ENCODE results near the gene COL4A2. TPM values are rescaled to one million over a fixed set of nuclear protein-coding genes. Genes with fewer than 3 reads are reported as not detected.

COL4A2 gene
- total RNA-seq, 4 donors from 2014 or later = 655 to 1,231 (median 912) TPM

DNA sequence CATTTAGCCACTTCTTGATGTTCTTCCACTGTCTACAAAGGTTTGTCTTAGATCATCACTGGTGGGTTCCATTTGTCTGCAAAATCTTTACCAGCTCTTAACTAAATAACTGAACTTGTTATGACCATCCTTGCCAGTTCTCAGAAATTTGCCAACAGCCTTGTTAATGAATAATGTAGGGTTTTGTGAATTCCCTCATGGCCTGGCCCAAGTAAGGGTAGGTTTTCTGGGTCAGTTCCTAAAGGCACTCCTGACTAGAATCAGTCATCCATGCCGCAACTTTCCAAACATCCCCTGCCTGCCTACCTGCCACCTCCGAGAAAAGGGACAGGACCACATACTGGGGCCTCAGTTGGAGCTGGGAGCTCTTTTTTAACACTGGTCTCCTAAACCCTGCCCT, 4.1 kb upstream of the COL4A2 start:
- TF ChIP-seq, protein P1, sequence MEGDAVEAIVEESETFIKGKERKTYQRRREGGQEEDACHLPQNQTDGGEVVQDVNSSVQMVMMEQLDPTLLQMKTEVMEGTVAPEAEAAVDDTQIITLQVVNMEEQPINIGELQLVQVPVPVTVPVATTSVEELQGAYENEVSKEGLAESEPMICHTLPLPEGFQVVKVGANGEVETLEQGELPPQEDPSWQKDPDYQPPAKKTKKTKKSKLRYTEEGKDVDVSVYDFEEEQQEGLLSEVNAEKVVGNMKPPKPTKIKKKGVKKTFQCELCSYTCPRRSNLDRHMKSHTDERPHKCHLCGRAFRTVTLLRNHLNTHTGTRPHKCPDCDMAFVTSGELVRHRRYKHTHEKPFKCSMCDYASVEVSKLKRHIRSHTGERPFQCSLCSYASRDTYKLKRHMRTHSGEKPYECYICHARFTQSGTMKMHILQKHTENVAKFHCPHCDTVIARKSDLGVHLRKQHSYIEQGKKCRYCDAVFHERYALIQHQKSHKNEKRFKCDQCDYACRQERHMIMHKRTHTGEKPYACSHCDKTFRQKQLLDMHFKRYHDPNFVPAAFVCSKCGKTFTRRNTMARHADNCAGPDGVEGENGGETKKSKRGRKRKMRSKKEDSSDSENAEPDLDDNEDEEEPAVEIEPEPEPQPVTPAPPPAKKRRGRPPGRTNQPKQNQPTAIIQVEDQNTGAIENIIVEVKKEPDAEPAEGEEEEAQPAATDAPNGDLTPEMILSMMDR (IDR thresholded peaks at IDR 0.05; ENCODE audit: low read depth) = no peak

- TF ChIP-seq, protein P1 (IDR thresholded peaks at IDR 0.05; ENCODE audit: low read depth) = no peak
Measured at GRCh38 chr13:110303644-110304043, 3.4 kb upstream of the COL4A2 start.

DNA sequence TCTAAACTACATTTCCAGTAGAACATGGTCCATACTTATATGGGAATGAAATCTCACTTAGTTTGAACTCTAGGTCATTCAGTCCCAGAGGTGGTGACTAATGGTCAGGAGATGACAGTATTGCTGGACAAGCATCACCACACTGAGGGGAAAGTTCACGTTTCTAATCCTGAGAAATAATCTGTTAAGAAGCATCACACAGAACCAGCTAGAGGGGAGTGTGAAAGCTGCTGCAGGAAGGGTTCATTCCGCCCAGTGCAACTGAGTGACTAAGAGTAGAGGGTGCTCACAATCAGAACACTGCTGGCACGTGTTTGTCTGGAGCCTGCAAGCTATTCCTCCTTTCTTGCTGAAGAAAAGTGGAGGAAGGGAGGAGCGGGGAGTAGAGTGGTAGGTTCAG, 2.8 kb upstream of the COL4A2 start:
- TF ChIP-seq, protein P1 (IDR thresholded peaks at IDR 0.05; ENCODE audit: low read depth) = no peak

- TF ChIP-seq, protein P1 (IDR thresholded peaks at IDR 0.05; ENCODE audit: low read depth) = no peak
Measured at GRCh38 chr13:110305001-110305400, 2.1 kb upstream of the COL4A2 start.

GRCh38 chr13:110305544-110305943, 1.5 kb upstream of the COL4A2 start:
- TF ChIP-seq, protein P1 (IDR thresholded peaks at IDR 0.05; ENCODE audit: low read depth) = no peak

DNA sequence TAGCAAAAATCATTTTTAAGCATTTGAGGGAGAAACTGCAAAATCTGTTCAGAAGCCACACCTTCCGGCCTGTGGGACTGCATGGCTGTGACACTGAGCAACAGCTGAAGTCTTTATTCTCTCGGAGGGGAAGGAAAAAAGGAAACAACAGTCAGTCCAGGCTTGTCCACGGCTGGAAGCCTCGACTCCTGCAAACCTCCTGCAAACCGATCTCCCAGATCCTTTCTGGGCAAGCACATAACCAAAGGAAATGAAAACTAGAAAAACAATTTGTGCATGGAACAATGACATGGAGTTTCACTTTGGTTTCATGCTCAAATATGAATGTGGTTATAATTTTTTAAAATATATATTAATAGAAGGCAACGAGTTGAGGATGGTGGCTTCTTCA, 1.1 kb upstream of the COL4A2 start:
- TF ChIP-seq, protein P1 (IDR thresholded peaks at IDR 0.05; ENCODE audit: low read depth) = no peak

DNA sequence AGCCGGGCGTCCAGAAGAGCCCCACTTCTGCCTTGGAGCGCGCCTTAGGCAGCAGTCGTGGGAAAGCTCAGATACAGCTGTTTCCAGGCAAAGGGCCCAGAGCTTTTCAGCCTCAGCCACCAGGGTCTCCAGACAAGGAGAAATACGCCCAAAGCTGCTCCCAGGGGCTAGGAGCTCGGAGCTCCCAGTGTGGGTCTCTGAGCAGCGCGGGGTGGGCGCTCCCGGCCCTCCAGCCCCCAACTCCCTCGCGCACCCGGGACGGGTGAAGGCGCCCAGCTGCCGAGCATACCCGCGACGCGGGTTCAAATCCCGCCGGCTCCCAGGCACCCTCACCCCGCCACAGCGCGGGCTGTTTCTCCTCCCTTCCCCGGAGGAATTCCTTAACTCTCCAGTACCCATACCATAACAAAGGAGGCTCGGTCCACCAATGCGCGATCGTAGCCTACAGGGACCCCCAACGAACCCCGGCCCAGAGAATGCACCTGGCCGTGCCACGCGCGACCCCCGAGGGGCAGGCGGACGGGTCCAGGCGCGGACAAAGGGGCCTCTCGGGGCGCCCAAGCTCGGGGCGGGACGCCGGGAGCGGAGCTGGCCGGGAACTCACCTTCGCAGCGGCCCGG, 634 bp upstream of the COL4A2 start:
- TF ChIP-seq, protein P1 (IDR thresholded peaks at IDR 0.05; ENCODE audit: low read depth) = no peak
